ENCODE data around the gene STRIP2. TPM values are rescaled to one million over a fixed set of nuclear protein-coding genes. Genes with fewer than 3 reads are reported as not detected.

STRIP2 gene
- total and polyA plus RNA-seq, 2 of the 13 experiments (the other 11 are each of a cell fraction or from before 2014, with no cell fraction given): 3.9 to 8.2 TPM

DNA sequence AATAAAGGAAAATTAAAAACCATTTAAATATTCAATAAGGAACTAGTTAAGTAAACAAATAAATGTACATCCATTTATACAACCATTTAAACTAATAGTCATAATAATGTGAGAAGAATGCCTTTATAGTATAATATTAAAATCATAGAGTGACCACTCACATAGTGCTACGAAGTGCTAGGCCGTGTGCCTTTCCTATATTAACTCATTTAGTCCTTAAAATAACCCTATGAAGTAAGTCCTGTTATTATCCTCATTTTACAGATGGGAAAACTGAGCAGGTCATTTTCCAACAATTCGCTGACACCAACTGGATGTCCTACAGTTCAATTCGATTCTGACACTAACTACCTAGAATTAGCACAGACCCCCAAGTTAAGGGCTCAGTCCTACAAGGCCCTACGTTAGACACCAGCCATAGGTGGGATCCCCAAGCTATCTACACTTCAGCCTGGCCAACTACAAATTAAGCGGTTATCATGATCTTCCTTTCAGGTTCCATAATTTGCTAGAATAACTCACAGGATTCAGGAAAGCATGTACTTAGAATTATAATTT is 4.1 kb downstream of the STRIP2 start:
- TF ChIP-seq SOX6 (IDR thresholded peaks at IDR 0.05): no peak
- no peak for TF ChIP-seq SOX6 (CRISPR knock-in tag; IDR thresholded peaks at IDR 0.05)
- TF ChIP-seq HNRNPLL (IDR thresholded peaks at IDR 0.05; ENCODE audit: low read depth, low read length, poor library complexity, severe bottlenecking): no peak
- TF ChIP-seq ZFP37 (CRISPR knock-in tag; IDR thresholded peaks at IDR 0.05; ENCODE audit: borderline replicate concordance): no peak
- TF ChIP-seq SMAD1 (CRISPR knock-in tag; IDR thresholded peaks at IDR 0.05; ENCODE audit: borderline replicate concordance, low read depth): no peak
- TF ChIP-seq NCOA5 (CRISPR knock-in tag; IDR thresholded peaks at IDR 0.05): no peak
- TF ChIP-seq, protein P1, sequence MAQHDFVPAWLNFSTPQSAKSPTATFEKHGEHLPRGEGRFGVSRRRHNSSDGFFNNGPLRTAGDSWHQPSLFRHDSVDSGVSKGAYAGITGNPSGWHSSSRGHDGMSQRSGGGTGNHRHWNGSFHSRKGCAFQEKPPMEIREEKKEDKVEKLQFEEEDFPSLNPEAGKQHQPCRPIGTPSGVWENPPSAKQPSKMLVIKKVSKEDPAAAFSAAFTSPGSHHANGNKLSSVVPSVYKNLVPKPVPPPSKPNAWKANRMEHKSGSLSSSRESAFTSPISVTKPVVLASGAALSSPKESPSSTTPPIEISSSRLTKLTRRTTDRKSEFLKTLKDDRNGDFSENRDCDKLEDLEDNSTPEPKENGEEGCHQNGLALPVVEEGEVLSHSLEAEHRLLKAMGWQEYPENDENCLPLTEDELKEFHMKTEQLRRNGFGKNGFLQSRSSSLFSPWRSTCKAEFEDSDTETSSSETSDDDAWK (CRISPR knock-in tag; IDR thresholded peaks at IDR 0.05): no peak
- TF ChIP-seq ZFY (CRISPR knock-in tag; IDR thresholded peaks at IDR 0.05): no peak
- TF ChIP-seq POLR2AphosphoS5 (IDR thresholded peaks at IDR 0.05; ENCODE audit: low read depth, low read length): no peak
- no peak for TF ChIP-seq HNRNPUL1 (IDR thresholded peaks at IDR 0.05; ENCODE audit: low read depth, low read length)
- TF ChIP-seq ZC3H4 (CRISPR knock-in tag; IDR thresholded peaks at IDR 0.05; ENCODE audit: borderline replicate concordance): no peak
- no peak for TF ChIP-seq SMARCC2 (IDR thresholded peaks at IDR 0.05)
- no peak for TF ChIP-seq FOXC1 (CRISPR knock-in tag; IDR thresholded peaks at IDR 0.05; ENCODE audit: borderline replicate concordance)
- H3K4me2 ChIP-seq (ENCODE audit: low read depth, low read length): no peak overlapping the region
- no peaks in the 10 kb centered on the region for H3K79me2 ChIP-seq (ENCODE audit: insufficient read depth, low read length)
- no peaks in the 10 kb centered on the region for H4K20me1 ChIP-seq (ENCODE audit: insufficient read depth, low read length)
- FAIRE-seq: no peak
- no peak overlapping the region for H3K4me3 ChIP-seq (replicated peaks in 1 of 3; ENCODE audit: insufficient read depth in 1 of 3, low read depth in 2 of 3, low read length in 3 of 3)
- ATAC-seq: no peak
- in situ Hi-C loops (cut with HindIII; ENCODE audit: extremely low pct_ligation_motif_present, low pct_unique_long_range_greater_than_20kb): no loop called here
- BruUV-seq (replicated peaks): no TSS peak
- no peak for DNase-seq (ENCODE audit: low spot score)
- peaks cover 17% of the 10 kb centered on the region for H3K4me1 ChIP-seq (ENCODE audit: insufficient read depth, low read length)
- no peak overlapping the region for H2AFZ ChIP-seq (ENCODE audit: low read length)
- H3K27me3 ChIP-seq (ENCODE audit: control insufficient read depth in 1 of 2, insufficient read depth in 2 of 2, low read length in 2 of 2): no peaks in the 10 kb centered on the region
- WGBS (ENCODE audit: low lambda C conversion rate): 97% methylated on average over 6 of the region's 6 CpGs
- intact Hi-C loops (cut with micrococcal nuclease; ENCODE audit: unreplicated experiment): no loop called here
- no peak overlapping the region for H3K27ac ChIP-seq (ENCODE audit: extremely low read length, insufficient read depth, low read length)
- no peaks in the 10 kb centered on the region; a peak in 1 of 5 replicates for H3K36me3 ChIP-seq (replicated peaks in 1 of 2; ENCODE audit: control insufficient read depth in 1 of 2, insufficient read depth in 2 of 2, low read length in 2 of 2)
- H3K9ac ChIP-seq (ENCODE audit: insufficient read depth, low read depth, low read length): no peak overlapping the region
- H3K9me3 ChIP-seq (ENCODE audit: low read length): no peaks in the 10 kb centered on the region
- ChIA-PET CTCF (ENCODE audit: low intra/inter-chr PET ratio, low total read pairs) (no interaction called here), POLR2A (no interaction called here)
